Smooth muscle cell (in vitro differentiated cells): ENCODE results near the gene CCNE1. TPM values are rescaled to one million over a fixed set of nuclear protein-coding genes. Genes with fewer than 3 reads are reported as not detected.

ENCODE experiments used
- DNase-seq: peaks from one replicate; lab custom pipeline; 2025; ENCODE audit not compliant: unreplicated experiment; lab: John Stamatoyannopoulos, UW
- H2AFZ ChIP-seq: fragments of 200-600 bp; sonication (generic); 2 replicates; pipeline ENCODE4 v1.6.0; 2016; ENCODE audit warnings: antibody characterized with exemption, low read depth, mild to moderate bottlenecking
- H3F3A ChIP-seq: fragments of 200-600 bp; sonication (generic); 2 replicates; pipeline ENCODE4 v1.6.0; 2017; ENCODE audit warnings: antibody characterized with exemption, low read depth
- H3K27ac ChIP-seq: fragments of 200-600 bp; sonication (generic); 2 replicates; pipeline ENCODE4 v1.5.1; 2016; ENCODE audit warnings: low read depth, mild to moderate bottlenecking
- H3K27me3 ChIP-seq: fragments of 200-600 bp; sonication (generic); 2 replicates; pipeline ENCODE4 v1.6.1; 2016; ENCODE audit warnings: low read depth, mild to moderate bottlenecking
- H3K36me3 ChIP-seq: fragments of 200-600 bp; sonication (generic); 2 replicates; pipeline ENCODE4 v1.5.1; 2016; ENCODE audit warnings: low read depth
- H3K4me1 ChIP-seq: fragments of 200-600 bp; sonication (generic); 2 replicates; pipeline ENCODE4 v1.5.1; 2016; ENCODE audit warnings: low read depth
- H3K4me2 ChIP-seq: fragments of 200-600 bp; sonication (generic); 2 replicates; pipeline ENCODE4 v1.6.0; 2016; ENCODE audit warnings: mild to moderate bottlenecking
- H3K4me3 ChIP-seq: fragments of 200-600 bp; sonication (generic); 2 replicates; pipeline ENCODE4 v1.5.1; 2016; ENCODE audit warnings: mild to moderate bottlenecking
- H3K79me2 ChIP-seq: fragments of 200-600 bp; sonication (generic); 2 replicates; pipeline ENCODE4 v1.6.0; 2016; ENCODE audit warnings: low read depth, mild to moderate bottlenecking
- H3K9ac ChIP-seq: fragments of 200-600 bp; sonication (generic); 2 replicates; pipeline ENCODE4 v1.6.0; 2016; ENCODE audit warnings: low read depth
- H3K9me3 ChIP-seq: fragments of 200-600 bp; sonication (generic); replicated peaks from 2 replicates; pipeline ENCODE4 v1.5.1; 2016; ENCODE audit warnings: low read depth
- H4K20me1 ChIP-seq: fragments of 200-600 bp; sonication (generic); 2 replicates; pipeline ENCODE4 v1.6.0; 2016; ENCODE audit warnings: low read depth
- WGBS: methylation state at CpG from one replicate; pipeline ENCODE4 v1.1.7; 2016; ENCODE audit warnings: low lambda C conversion rate; 5-methylcytosine and 5-hydroxymethylcytosine counted together
- polyA plus RNA-seq: library from polyadenylated mRNA; unstranded; fragments of >200 nt; fragmentation: Nextera tagmentation; extraction: Ambion mirVana; gene quantifications from 2 replicates; pipeline ENCODE4 v1.2.1, GENCODE V29; 2016
- total RNA-seq: library from RNA; depleted of rRNA; stranded (reverse); fragments of >200 nt; gene quantifications from 2 replicates; pipeline ENCODE4 v1.2.3, GENCODE V29; 2014
- TF ChIP-seq, protein P1 (sequence below): fragments of 200-600 bp; sonication (generic); IDR thresholded peaks from 2 replicates; pipeline ENCODE4 v1.5.1; 2017; ENCODE audit warnings: borderline replicate concordance, mild to moderate bottlenecking, antibody characterized with exemption; ENCODE audit not compliant: insufficient read depth, poor library complexity, severe bottlenecking

The CCNE1 gene
- total and polyA plus RNA-seq, 2 experiments from 2014 or later, result 17.7 to 34.4 TPM

DNA sequence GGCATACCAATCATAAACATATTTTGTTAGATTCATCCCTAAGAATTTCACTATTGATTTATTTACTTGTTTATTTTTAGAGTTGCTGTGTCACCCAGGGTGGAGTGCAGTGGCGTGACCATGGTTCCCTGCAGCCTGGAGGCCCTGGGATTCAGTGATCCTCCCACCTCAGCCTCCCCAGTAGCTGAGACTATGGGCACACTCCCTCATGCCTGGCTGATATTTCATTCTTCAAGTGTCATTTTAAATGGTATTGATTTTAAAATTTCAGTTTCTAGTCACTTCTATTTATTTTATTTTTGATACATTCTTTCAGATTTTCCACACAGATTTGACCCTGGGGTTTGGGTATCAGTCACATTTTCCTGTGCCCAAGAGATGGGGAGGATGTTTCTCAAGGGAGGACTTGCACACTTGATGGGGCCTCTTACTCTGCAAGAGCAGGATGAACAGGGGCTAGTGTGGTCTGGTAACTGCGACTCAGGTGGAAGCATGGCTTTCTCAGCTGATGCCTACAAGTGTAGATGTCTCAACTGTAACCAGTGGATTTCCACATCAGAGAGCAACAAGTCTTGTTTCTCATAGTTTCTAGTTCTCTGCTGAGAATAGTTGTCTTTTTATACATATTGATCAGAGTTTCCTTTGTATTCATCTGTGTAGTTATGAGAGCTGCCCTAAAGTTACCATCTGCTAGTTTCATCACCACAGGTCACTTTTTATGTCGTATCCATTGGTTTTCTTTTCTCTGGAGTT is 40.2 kb downstream of the CCNE1 start:
- H4K20me1 ChIP-seq, result no peaks in the 10 kb centered on the region
- no peak overlapping the region for H3K4me3 ChIP-seq
- H3K27me3 ChIP-seq, result no peaks in the 10 kb centered on the region
- H3F3A ChIP-seq, result no peaks in the 10 kb centered on the region
- no peaks in the 10 kb centered on the region for H3K4me1 ChIP-seq
- no peaks in the 10 kb centered on the region for H3K36me3 ChIP-seq
- no peak overlapping the region for H3K9ac ChIP-seq
- no peak for DNase-seq
- no peaks in the 10 kb centered on the region for H3K9me3 ChIP-seq
- no peak overlapping the region for H3K27ac ChIP-seq
- 90% methylated on average over 3 of the region's 3 CpGs for WGBS
- no peak overlapping the region for H2AFZ ChIP-seq
- no peak overlapping the region for H3K4me2 ChIP-seq
- TF ChIP-seq, protein P1, sequence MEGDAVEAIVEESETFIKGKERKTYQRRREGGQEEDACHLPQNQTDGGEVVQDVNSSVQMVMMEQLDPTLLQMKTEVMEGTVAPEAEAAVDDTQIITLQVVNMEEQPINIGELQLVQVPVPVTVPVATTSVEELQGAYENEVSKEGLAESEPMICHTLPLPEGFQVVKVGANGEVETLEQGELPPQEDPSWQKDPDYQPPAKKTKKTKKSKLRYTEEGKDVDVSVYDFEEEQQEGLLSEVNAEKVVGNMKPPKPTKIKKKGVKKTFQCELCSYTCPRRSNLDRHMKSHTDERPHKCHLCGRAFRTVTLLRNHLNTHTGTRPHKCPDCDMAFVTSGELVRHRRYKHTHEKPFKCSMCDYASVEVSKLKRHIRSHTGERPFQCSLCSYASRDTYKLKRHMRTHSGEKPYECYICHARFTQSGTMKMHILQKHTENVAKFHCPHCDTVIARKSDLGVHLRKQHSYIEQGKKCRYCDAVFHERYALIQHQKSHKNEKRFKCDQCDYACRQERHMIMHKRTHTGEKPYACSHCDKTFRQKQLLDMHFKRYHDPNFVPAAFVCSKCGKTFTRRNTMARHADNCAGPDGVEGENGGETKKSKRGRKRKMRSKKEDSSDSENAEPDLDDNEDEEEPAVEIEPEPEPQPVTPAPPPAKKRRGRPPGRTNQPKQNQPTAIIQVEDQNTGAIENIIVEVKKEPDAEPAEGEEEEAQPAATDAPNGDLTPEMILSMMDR, result no peak
- H3K79me2 ChIP-seq, result no peaks in the 10 kb centered on the region

DNA sequence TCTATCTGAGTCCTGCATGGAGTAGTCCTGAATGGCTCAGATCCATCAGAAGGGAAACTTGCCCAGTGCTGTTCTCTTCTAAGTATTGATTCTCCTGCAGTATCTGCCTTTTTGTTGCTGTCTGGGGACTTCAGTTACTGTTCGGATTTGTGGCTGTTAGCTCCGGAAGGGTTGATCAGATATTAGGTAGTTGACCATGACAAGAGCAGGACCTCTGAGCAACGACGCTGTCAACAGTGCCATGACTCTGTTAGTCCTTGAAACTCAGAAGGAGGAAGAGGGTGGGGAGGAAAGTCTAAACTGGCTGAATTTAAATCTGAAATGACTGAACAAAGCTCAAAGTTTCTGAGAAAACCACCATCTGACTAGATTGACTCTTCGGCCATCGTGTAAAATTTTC is 42.2 kb downstream of the CCNE1 start:
- H3K4me3 ChIP-seq, result no peak overlapping the region
- no peak overlapping the region for H3K4me2 ChIP-seq
- H3K36me3 ChIP-seq, result no peaks in the 10 kb centered on the region
- H3K9me3 ChIP-seq, result no peaks in the 10 kb centered on the region
- no peak for DNase-seq
- TF ChIP-seq, protein P1, result no peak
- no peaks in the 10 kb centered on the region for H3K4me1 ChIP-seq
- no peaks in the 10 kb centered on the region for H3K79me2 ChIP-seq
- no peaks in the 10 kb centered on the region for H4K20me1 ChIP-seq
- H3F3A ChIP-seq, result no peaks in the 10 kb centered on the region
- no peaks in the 10 kb centered on the region for H3K27me3 ChIP-seq
- 92% methylated on average over 6 of the region's 6 CpGs for WGBS
- H3K9ac ChIP-seq, result no peak overlapping the region
- H3K27ac ChIP-seq, result no peak overlapping the region
- H2AFZ ChIP-seq, result no peak overlapping the region

DNA sequence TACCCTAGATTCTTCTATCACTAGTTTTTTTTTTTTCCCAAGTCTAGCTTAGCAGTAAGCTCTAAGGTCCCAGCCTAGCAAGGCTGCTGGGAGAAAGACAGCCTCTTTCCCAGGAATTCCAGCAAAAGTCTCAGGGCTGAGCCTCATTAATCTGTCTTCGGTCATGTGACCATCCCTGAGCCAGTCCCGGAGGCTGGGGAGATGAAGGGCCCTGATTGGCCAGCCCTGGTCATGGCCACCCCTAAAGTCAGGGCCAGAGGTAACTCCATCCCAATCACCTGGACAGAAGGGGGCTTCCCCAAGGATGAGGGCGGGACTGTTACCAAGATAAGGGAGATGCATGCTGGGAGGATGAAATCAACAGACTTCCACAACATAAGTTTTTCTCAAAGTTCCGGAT is 43.3 kb downstream of the CCNE1 start:
- Histone ChIP-seq H3K79me2 (no peaks in the 10 kb centered on the region), H3K27me3 (no peaks in the 10 kb centered on the region), H3F3A (no peaks in the 10 kb centered on the region), H2AFZ (no peak overlapping the region), H3K9me3 (no peaks in the 10 kb centered on the region), H3K4me2 (no peak overlapping the region), H3K4me3 (no peak overlapping the region), H3K9ac (no peak overlapping the region), H3K36me3 (no peaks in the 10 kb centered on the region), H4K20me1 (no peaks in the 10 kb centered on the region), H3K4me1 (no peaks in the 10 kb centered on the region), H3K27ac (no peak overlapping the region)
- 96% methylated on average over 4 of the region's 4 CpGs for WGBS
- no peak for DNase-seq
- TF ChIP-seq, protein P1, result no peak
